ENCODE results near the gene MRS2. TPM values are rescaled to one million over a fixed set of nuclear protein-coding genes. Genes with fewer than 3 reads are reported as not detected.

The MRS2 gene, protein sequence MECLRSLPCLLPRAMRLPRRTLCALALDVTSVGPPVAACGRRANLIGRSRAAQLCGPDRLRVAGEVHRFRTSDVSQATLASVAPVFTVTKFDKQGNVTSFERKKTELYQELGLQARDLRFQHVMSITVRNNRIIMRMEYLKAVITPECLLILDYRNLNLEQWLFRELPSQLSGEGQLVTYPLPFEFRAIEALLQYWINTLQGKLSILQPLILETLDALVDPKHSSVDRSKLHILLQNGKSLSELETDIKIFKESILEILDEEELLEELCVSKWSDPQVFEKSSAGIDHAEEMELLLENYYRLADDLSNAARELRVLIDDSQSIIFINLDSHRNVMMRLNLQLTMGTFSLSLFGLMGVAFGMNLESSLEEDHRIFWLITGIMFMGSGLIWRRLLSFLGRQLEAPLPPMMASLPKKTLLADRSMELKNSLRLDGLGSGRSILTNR
- 20.3 TPM for total RNA-seq

DNA sequence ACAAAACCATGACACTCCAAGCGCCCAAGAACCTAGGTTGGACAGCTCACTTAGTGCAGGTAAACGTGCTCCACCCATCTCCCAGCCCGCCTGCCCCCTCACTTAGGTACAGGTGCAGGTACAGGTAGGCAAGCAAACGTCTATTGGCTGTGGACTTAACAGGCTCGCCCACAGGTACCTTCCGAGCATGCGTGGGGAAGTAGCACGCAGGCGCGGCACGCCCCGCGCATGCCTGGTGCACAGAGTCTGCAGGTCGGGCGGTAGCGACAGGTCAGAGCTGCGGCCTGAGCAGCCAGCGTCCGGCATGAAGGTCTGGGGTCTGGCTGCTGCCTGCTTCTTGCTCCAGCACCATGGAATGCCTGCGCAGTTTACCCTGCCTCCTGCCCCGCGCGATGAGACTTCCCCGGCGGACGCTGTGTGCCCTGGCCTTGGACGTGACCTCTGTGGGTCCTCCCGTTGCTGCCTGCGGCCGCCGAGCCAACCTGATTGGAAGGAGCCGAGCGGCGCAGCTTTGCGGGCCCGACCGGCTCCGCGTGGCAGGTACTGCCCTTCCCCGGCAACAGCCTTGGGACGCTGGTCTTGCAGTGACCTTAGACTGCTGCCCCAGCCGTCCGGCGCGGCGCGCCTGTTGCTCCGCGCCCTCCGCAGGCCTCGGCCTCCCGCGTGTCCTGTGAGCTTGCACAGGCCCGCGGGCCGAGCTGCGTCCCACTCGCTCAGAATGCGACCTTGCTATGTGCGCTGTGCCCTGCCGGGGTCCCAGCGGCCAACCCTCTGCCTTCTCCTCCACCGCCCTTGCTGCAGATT lies at the start of gene MRS2:
Gene MRS2 (plus strand): TSS at position 240 of the 804 bp plus-strand sequence. CDS start 111 bp downstream, at position 351.

DNA sequence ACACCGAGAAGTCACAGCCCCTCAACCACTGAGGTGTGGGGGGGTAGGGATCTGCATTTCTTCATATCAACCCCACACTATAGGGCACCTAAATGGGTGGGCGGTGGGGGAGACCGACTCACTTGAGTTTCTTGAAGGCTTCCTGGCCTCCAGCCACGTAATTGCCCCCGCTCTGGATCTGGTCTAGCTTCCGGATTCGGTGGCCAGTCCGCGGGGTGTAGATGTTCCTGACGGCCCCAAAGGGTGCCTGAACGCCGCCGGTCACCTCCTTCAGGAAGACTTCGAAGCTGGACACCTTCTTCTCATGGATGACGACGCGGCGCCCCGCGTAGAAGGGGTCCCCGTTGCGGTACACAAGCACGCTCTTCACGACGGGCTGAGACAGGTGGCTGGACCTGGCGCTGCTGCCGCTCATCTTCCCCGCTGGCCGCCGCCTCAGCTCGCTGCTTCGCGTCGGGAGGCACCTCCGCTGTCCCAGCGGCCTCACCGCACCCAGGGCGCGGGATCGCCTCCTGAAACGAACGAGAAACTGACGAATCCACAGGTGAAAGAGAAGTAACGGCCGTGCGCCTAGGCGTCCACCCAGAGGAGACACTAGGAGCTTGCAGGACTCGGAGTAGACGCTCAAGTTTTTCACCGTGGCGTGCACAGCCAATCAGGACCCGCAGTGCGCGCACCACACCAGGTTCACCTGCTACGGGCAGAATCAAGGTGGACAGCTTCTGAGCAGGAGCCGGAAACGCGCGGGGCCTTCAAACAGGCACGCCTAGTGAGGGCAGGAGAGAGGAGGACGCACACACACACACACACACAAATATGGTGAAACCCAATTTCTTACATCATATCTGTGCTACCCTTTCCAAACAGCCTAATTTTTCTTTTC lies 45.2 kb upstream of the MRS2 start, which contains the start of gene DCDC2:
Gene DCDC2 (minus strand): TSS at position 724 of the 883 bp plus-strand sequence. CDS start 309 bp downstream, at position 415.

Small RNAs within 50 kb of the gene (small RNA-seq; reads per million reads assigned to genes)
- not detected for gene RNU6-391P (ENCODE audit: low replicate concordance)

Other genes starting within 250 kb of the MRS2 start
- 1.3 TPM for gene DCDC2, start 44.9 kb upstream of the MRS2 start, total RNA-seq
- 19.7 TPM for gene GPLD1, start 86.6 kb downstream of the MRS2 start, total RNA-seq
- gene ALDH5A1, start 92.0 kb downstream of the MRS2 start, total RNA-seq = 13.5 TPM
- 56.0 TPM for gene KIAA0319, start 243.3 kb downstream of the MRS2 start, total RNA-seq

Measured in parietal lobe (tissue), 2 donors.